OCI-LY1 (cell line): ENCODE measurements around the gene ACOT8.

Experiments
- H2AFZ ChIP-seq: fragments of 200-600 bp; sonication (generic), shearing (Covaris generic); 2 replicates; pipeline ENCODE4 v1.6.0; 2014; ENCODE audit warnings: antibody characterized with exemption, mild to moderate bottlenecking, low read length
- H3F3A ChIP-seq: fragments of 200-600 bp; sonication (generic), shearing (Covaris generic); 2 replicates; pipeline ENCODE4 v1.6.0; 2014; ENCODE audit warnings: mild to moderate bottlenecking, antibody characterized with exemption, low read length, moderate library complexity; ENCODE audit not compliant: insufficient read depth
- H3K27ac ChIP-seq: fragments of 200-600 bp; sonication (generic); 2 replicates; pipeline ENCODE4 v1.5.1; 2014; ENCODE audit warnings: low read length, mixed run types, mild to moderate bottlenecking, low read depth; ENCODE audit not compliant: poor library complexity, severe bottlenecking
- H3K27me3 ChIP-seq: fragments of 200-600 bp; sonication (generic); 2 replicates; pipeline ENCODE4 v1.6.0; 2014; ENCODE audit warnings: antibody characterized with exemption, mild to moderate bottlenecking, low read length, moderate library complexity; ENCODE audit not compliant: insufficient read depth
- H3K36me3 ChIP-seq: fragments of 200-600 bp; sonication (generic); 2 replicates; pipeline ENCODE4 v1.6.1; 2014; ENCODE audit warnings: mild to moderate bottlenecking, antibody characterized with exemption, low read length, moderate library complexity, mixed read lengths; ENCODE audit not compliant: insufficient read depth
- H3K4me1 ChIP-seq: fragments of 200-600 bp; sonication (generic); 2 replicates; pipeline ENCODE4 v1.5.1; 2014; ENCODE audit warnings: mild to moderate bottlenecking, low read length, moderate library complexity; ENCODE audit not compliant: insufficient read depth, severe bottlenecking
- H3K4me2 ChIP-seq: fragments of 200-600 bp; sonication (generic), shearing (Covaris generic); 2 replicates; pipeline ENCODE4 v1.6.1; 2014; ENCODE audit warnings: low read length
- H3K4me3 ChIP-seq: fragments of 200-600 bp; sonication (generic); 2 replicates; pipeline ENCODE4 v1.5.1; 2014; ENCODE audit warnings: low read length, low read depth, mild to moderate bottlenecking, mixed read lengths; ENCODE audit not compliant: poor library complexity, severe bottlenecking
- H3K79me2 ChIP-seq: fragments of 200-600 bp; shearing (Covaris generic); 2 replicates; pipeline ENCODE4 v1.6.1; 2016; ENCODE audit warnings: mixed run types, low read length, mixed read lengths; ENCODE audit not compliant: insufficient read depth
- H3K9ac ChIP-seq: fragments of 200-600 bp; sonication (generic), shearing (Covaris generic); 2 replicates; pipeline ENCODE4 v1.6.1; 2014; ENCODE audit warnings: mild to moderate bottlenecking, low read length, mixed read lengths
- H3K9me2 ChIP-seq: fragments of 200-600 bp; sonication (generic), shearing (Covaris generic); 2 replicates; pipeline ENCODE4 v1.6.1; 2014; ENCODE audit warnings: low read depth, mild to moderate bottlenecking, low read length, mixed read lengths
- H3K9me3 ChIP-seq: fragments of 200-600 bp; shearing (Covaris generic); 2 replicates; pipeline ENCODE4 v1.6.1; 2014; ENCODE audit warnings: low read length, mixed read lengths
- H4K20me1 ChIP-seq: fragments of 200-600 bp; sonication (generic), shearing (Covaris generic); 2 replicates; pipeline ENCODE4 v1.6.0; 2016; ENCODE audit warnings: mild to moderate bottlenecking, low read length; ENCODE audit not compliant: insufficient read depth
- CTCF ChIP-seq: fragments of 200-600 bp; sonication (generic), shearing (Covaris generic); IDR thresholded peaks from 2 replicates; pipeline ENCODE4 v1.5.1; 2017; ENCODE audit warnings: mild to moderate bottlenecking, antibody characterized with exemption, low read length, moderate library complexity, mixed read lengths
- EZH2 ChIP-seq: fragments of 200-600 bp; sonication (generic), shearing (Covaris generic); IDR thresholded peaks from 2 replicates; pipeline ENCODE4 v1.8.0; 2017; ENCODE audit warnings: borderline replicate concordance, mixed run types, mild to moderate bottlenecking, antibody characterized with exemption, low read length, moderate library complexity, mixed read lengths

ACOT8 gene

GRCh38 chr20:45897692-45898091, 40.5 kb upstream of the ACOT8 start:
- no peaks in the 10 kb centered on the region for H3K79me2 ChIP-seq
- H3K4me1 ChIP-seq: peaks cover 4% of the 10 kb centered on the region
- no peaks in the 10 kb centered on the region for H3K27me3 ChIP-seq
- H3K9me2 ChIP-seq: no peaks in the 10 kb centered on the region
- H3F3A ChIP-seq: no peaks in the 10 kb centered on the region
- H3K9me3 ChIP-seq: no peaks in the 10 kb centered on the region
- TF ChIP-seq CTCF (no peak), EZH2 (no peak)
- H4K20me1 ChIP-seq: no peaks in the 10 kb centered on the region
- H3K4me3 ChIP-seq: no peak overlapping the region
- peaks cover 23% of the 10 kb centered on the region; the same call in 1 of the 2 replicates for H3K36me3 ChIP-seq
- H2AFZ ChIP-seq: no peak overlapping the region
- no peak overlapping the region for H3K27ac ChIP-seq
- no peak overlapping the region for H3K9ac ChIP-seq
- no peak overlapping the region for H3K4me2 ChIP-seq

GRCh38 chr20:45897289-45897688, 40.1 kb upstream of the ACOT8 start:
- Histone ChIP-seq H3K79me2 (no peaks in the 10 kb centered on the region), H3K27ac (no peak overlapping the region), H3K9me3 (no peaks in the 10 kb centered on the region), H4K20me1 (no peaks in the 10 kb centered on the region), H3K4me2 (no peak overlapping the region), H3F3A (no peaks in the 10 kb centered on the region), H2AFZ (no peak overlapping the region), H3K9me2 (no peaks in the 10 kb centered on the region), H3K9ac (no peak overlapping the region), H3K36me3 (peaks cover 23% of the 10 kb centered on the region; the same call in 1 of the 2 replicates), H3K27me3 (no peaks in the 10 kb centered on the region), H3K4me3 (no peak overlapping the region), H3K4me1 (peaks cover 8% of the 10 kb centered on the region)
- TF ChIP-seq EZH2 (no peak), CTCF (no peak)

- no peaks in the 10 kb centered on the region for H3K27me3 ChIP-seq
- H4K20me1 ChIP-seq: no peaks in the 10 kb centered on the region
These were observed 39.5 kb upstream of the ACOT8 start for GRCh38 chr20:45896641-45897161.

More at GRCh38 chr20:45896641-45897161, 39.5 kb upstream of the ACOT8 start:
- H3K4me3 ChIP-seq: no peak overlapping the region
- H3K36me3 ChIP-seq: peaks cover 23% of the 10 kb centered on the region; the same call in 1 of the 2 replicates
- H3F3A ChIP-seq: no peaks in the 10 kb centered on the region
- no peak overlapping the region for H3K9ac ChIP-seq
- H3K4me2 ChIP-seq: no peak overlapping the region
- H3K9me3 ChIP-seq: no peaks in the 10 kb centered on the region
- no peaks in the 10 kb centered on the region for H3K79me2 ChIP-seq
- TF ChIP-seq CTCF (no peak), EZH2 (no peak)
- H3K9me2 ChIP-seq: no peaks in the 10 kb centered on the region
- peaks cover 14% of the 10 kb centered on the region for H3K4me1 ChIP-seq
- H3K27ac ChIP-seq: no peak overlapping the region
- H2AFZ ChIP-seq: no peak overlapping the region
